Mesothelial cell of epicardium (in vitro differentiated cells): ENCODE measurements around the gene SLAMF9. TPM values are rescaled to one million over a fixed set of nuclear protein-coding genes. Genes with fewer than 3 reads are reported as not detected.
A peak's percentile ranks its signal among the peaks of the same experiment; 100 is the strongest.

Experiments used
- DNase-seq, 2 experiments: peaks; one replicate each; pipeline ENCODE4 v3.0.0; 2021; ENCODE audit warnings: low spot score in 2 of 2; ENCODE audit not compliant: unreplicated experiment in 2 of 2
- H3K27ac Mint-ChIP-seq: 2 replicates; pipeline ENCODE4 v1.8.0; 2021; ENCODE audit warnings: mixed read lengths
- H3K27me3 Mint-ChIP-seq: 2 replicates; pipeline ENCODE4 v1.8.0; 2021; ENCODE audit warnings: low read depth, mixed read lengths
- H3K36me3 Mint-ChIP-seq: 2 replicates; pipeline ENCODE4 v1.8.0; 2021; ENCODE audit warnings: mixed read lengths
- H3K4me1 Mint-ChIP-seq: 2 replicates; pipeline ENCODE4 v1.8.0; 2021; ENCODE audit warnings: mixed read lengths
- H3K4me3 Mint-ChIP-seq: 2 replicates; pipeline ENCODE4 v1.8.0; 2021; ENCODE audit warnings: mild to moderate bottlenecking, moderate library complexity, mixed read lengths
- H3K9me3 Mint-ChIP-seq: 2 replicates; pipeline ENCODE4 v1.8.0; 2021; ENCODE audit warnings: mixed read lengths
- total RNA-seq: library from RNA; stranded (reverse); gene quantifications from 3 replicates; pipeline ENCODE4 v1.2.1, GENCODE V29; 2021
- TF ChIP-seq, protein P1 (sequence below): fragments of 200-600 bp; sonication (generic); IDR thresholded peaks from one replicate; pipeline ENCODE4 v1.5.0; 2021; ENCODE audit warnings: antibody characterized with exemption; ENCODE audit not compliant: unreplicated experiment

The SLAMF9 gene
- total RNA-seq, 1 donor from 2014 or later: not detected

DNA sequence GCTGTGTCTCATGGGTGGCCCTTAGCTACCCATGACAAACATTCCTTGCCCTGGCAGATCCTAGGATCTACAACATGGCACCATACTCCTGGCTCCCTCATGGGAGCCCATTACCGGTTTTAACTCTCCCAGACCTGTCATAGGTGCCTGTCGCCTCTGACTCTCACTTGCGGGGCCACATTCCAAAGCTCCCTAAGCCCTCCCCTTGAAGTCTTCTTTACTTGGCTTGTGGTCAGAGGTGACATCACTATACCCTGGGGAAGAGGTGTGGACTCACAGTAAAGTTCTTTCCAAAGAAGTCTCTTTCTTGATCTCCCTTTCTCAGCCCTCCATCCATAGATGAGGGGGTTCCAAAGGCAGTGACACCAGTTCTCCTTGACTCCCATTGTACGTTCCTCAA lies 5.4 kb upstream of the SLAMF9 start:
- Mint-ChIP-seq H3K27ac (peak overlapping the region; percentile 32), H3K9me3 (no peaks in the 10 kb centered on the region), H3K4me3 (no peak overlapping the region), H3K4me1 (peaks cover 26% of the 10 kb centered on the region), H3K27me3 (peaks cover 8% of the 10 kb centered on the region), H3K36me3 (no peaks in the 10 kb centered on the region)
- no peak for DNase-seq
- TF ChIP-seq, protein P1, sequence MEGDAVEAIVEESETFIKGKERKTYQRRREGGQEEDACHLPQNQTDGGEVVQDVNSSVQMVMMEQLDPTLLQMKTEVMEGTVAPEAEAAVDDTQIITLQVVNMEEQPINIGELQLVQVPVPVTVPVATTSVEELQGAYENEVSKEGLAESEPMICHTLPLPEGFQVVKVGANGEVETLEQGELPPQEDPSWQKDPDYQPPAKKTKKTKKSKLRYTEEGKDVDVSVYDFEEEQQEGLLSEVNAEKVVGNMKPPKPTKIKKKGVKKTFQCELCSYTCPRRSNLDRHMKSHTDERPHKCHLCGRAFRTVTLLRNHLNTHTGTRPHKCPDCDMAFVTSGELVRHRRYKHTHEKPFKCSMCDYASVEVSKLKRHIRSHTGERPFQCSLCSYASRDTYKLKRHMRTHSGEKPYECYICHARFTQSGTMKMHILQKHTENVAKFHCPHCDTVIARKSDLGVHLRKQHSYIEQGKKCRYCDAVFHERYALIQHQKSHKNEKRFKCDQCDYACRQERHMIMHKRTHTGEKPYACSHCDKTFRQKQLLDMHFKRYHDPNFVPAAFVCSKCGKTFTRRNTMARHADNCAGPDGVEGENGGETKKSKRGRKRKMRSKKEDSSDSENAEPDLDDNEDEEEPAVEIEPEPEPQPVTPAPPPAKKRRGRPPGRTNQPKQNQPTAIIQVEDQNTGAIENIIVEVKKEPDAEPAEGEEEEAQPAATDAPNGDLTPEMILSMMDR: no peak

DNA sequence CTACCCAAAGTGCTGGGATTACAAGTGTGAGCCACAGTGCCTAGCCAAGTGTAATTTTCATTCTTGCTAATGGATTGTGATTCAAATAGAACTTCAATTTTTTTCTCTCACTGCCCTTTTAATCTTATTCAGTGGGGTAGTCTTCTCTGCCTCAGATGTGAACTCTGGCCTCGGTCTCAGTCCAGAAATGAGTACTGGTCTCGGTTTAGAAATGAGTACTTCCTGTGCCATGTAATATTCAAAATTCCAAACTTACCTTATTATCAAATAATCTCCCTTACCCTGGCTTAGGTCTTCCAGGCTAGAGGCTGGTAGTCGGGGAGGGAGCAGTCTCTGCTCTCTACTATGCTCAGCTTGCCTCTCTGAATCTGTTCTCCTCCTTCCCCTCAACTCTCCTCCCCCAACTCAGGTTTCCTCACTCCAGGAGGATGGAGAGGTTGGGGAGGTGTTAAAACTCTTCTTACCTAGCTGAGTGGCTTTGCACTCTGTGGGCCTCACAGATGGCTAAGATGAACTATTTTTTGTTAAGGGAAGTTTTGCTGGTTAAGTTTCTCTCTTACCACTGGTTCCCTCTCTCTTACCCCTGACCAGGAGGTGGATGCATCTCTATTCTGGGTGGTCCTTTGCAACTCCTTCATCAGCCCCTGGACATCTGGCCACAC lies 4.8 kb upstream of the SLAMF9 start:
- no peaks in the 10 kb centered on the region for H3K9me3 Mint-ChIP-seq
- no peak overlapping the region for H3K4me3 Mint-ChIP-seq
- peaks cover 6% of the 10 kb centered on the region for H3K27me3 Mint-ChIP-seq
- DNase-seq: no peak
- H3K27ac Mint-ChIP-seq: peak overlapping the region; percentile 32
- no peaks in the 10 kb centered on the region for H3K36me3 Mint-ChIP-seq
- TF ChIP-seq, protein P1: no peak
- peaks cover 28% of the 10 kb centered on the region for H3K4me1 Mint-ChIP-seq

DNA sequence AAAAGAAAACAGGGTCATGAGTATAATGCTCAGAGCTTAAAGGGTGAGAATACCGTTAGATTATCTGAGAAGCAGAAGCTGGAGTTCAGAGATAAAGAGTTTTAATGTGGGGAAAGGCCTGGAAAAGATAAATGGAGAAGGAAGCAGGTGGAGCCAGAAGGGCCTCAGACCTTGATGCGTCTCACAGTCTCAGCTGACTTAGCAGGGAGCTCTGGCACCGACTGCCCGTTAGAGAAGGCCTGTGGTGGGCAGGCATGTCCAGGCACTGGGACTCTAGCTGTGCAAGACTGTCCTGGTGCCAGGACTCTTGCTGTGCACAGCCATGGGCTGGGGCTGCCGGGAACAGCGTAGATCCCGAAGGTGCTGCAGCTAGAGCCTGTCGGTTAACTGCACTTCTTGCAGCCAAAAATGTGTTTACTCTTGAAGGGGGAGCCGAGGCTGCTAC lies 3.8 kb upstream of the SLAMF9 start:
- peaks cover 11% of the 10 kb centered on the region for H3K27me3 Mint-ChIP-seq
- no peaks in the 10 kb centered on the region for H3K36me3 Mint-ChIP-seq
- DNase-seq: no peak
- H3K4me1 Mint-ChIP-seq: peaks cover 31% of the 10 kb centered on the region
- no peak overlapping the region for H3K4me3 Mint-ChIP-seq
- no peak overlapping the region for H3K27ac Mint-ChIP-seq
- H3K9me3 Mint-ChIP-seq: no peaks in the 10 kb centered on the region
- TF ChIP-seq, protein P1: no peak

DNA sequence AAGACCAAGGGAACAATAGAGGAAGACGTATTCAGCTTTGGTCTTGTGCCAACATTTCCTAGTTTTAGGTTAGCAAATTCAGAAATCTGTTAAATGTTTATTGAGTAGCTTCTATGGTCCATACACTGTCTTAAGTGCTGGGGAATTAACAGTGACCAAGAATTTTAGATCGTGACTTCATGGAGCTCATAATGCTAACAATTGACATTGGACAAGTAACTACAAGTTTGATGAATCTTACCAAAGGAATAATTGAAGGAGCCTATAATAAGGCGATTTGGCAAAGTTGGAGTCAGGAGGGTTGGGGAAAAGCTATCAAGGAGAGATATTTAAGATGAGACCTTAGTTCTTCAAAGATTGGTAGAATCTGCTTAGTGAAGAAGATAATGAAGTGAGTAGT lies 1.4 kb upstream of the SLAMF9 start:
- peaks cover 17% of the 10 kb centered on the region for H3K27me3 Mint-ChIP-seq
- peaks cover 27% of the 10 kb centered on the region for H3K4me1 Mint-ChIP-seq
- no peak overlapping the region for H3K4me3 Mint-ChIP-seq
- DNase-seq: no peak
- TF ChIP-seq, protein P1: no peak
- no peaks in the 10 kb centered on the region for H3K9me3 Mint-ChIP-seq
- H3K36me3 Mint-ChIP-seq: no peaks in the 10 kb centered on the region
- H3K27ac Mint-ChIP-seq: no peak overlapping the region

DNA sequence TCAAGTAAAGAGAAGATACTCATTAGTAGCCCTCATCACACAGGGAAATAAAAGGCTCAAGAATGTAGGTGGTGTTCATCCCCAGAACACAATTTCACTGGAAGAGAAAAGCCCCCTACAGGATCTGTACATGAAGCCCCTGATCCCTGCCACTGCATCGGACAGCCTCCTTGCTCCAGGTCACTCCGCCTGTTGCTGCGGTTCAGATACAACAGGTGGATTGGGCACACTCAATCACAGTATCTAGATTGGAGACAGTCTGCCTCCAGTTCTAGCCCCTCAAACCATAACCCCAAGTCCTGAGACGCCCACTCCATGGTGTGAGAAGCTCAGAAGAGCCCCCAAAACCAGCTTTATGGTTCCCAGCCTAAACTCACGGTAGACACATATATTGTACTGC lies 1.1 kb downstream of the SLAMF9 start:
- Mint-ChIP-seq H3K27me3 (peaks cover 20% of the 10 kb centered on the region), H3K9me3 (no peaks in the 10 kb centered on the region), H3K4me1 (peaks cover 33% of the 10 kb centered on the region), H3K36me3 (no peaks in the 10 kb centered on the region), H3K27ac (no peak overlapping the region), H3K4me3 (no peak overlapping the region)
- TF ChIP-seq, protein P1: no peak
- DNase-seq: no peak

DNA sequence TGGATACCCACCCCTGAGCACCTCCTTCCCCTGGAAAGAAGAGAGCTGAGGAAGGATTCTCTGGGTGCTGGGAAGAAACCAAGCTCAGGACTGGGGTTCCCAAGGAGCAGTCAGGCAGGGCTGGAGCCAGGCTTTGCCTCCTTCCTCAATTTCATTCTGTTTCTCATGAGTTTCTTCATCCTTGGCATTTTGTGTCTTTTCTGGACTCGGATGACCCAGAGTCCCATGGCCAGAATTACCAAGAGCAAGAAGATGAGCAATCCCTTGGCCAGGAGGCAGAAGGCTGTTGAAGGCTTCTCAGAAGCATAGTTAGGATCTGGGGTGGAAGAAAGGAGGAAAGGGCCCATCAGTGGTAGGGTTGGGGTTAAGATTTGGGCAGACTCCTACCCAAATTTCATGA lies 2.5 kb downstream of the SLAMF9 start:
- no peak overlapping the region for H3K27ac Mint-ChIP-seq
- H3K9me3 Mint-ChIP-seq: no peaks in the 10 kb centered on the region
- peaks cover 20% of the 10 kb centered on the region for H3K27me3 Mint-ChIP-seq
- TF ChIP-seq, protein P1: no peak
- H3K4me3 Mint-ChIP-seq: no peak overlapping the region
- DNase-seq: no peak
- H3K36me3 Mint-ChIP-seq: no peaks in the 10 kb centered on the region
- peaks cover 39% of the 10 kb centered on the region for H3K4me1 Mint-ChIP-seq
